K562 (cell line): ENCODE data around the gene HOXD12. TPM values are rescaled to one million over a fixed set of nuclear protein-coding genes. Genes with fewer than 3 reads are reported as not detected.
A peak's percentile ranks its signal among the peaks of the same experiment; 100 is the strongest.

Source experiments
- ARNT ChIP-seq, 2 experiments: fragments of 450-650 bp; IDR thresholded peaks; 2 replicates each; pipeline ENCODE4 v1.6.1; 2016; ENCODE audit warnings: mild to moderate bottlenecking in 1 of 2
- ATF7 ChIP-seq: fragments of 450-650 bp; IDR thresholded peaks from 2 replicates; pipeline ENCODE4 v1.7.1; 2014; ENCODE audit warnings: mild to moderate bottlenecking, moderate library complexity
- CAMTA2 ChIP-seq: fragments of 250-450 bp; sonication (Bioruptor Pico); conservative IDR thresholded peaks from 2 replicates; pipeline ENCODE4 v1.5.1; 2022
- FIP1L1 ChIP-seq: fragments of 200-400 bp; formaldehyde crosslinking; IDR thresholded peaks from 2 replicates; pipeline ENCODE4 v1.6.1; 2018; ENCODE audit warnings: mild to moderate bottlenecking, low read depth, low read length; ENCODE audit not compliant: poor library complexity, severe bottlenecking
- FOXK1 ChIP-seq: sonication (generic); formaldehyde crosslinking; IDR thresholded peaks from 2 replicates; pipeline ENCODE4 v1.8.0; 2022; ENCODE audit warnings: missing genetic modification reagents, mild to moderate bottlenecking, borderline replicate concordance
- FOXP4 ChIP-seq: sonication (generic); formaldehyde crosslinking; IDR thresholded peaks from 2 replicates; pipeline ENCODE4 v1.8.0; 2022; ENCODE audit warnings: mild to moderate bottlenecking, missing genetic modification reagents, borderline replicate concordance
- NEUROD1 ChIP-seq: fragments of 150-350 bp; IDR thresholded peaks from 2 replicates; pipeline ENCODE4 v1.6.1; 2014; ENCODE audit warnings: borderline replicate concordance, low read length, low read depth; ENCODE audit not compliant: partially characterized antibody
- PPARD ChIP-seq: fragments of 250-450 bp; sonication (Bioruptor Pico); IDR thresholded peaks from 2 replicates; pipeline ENCODE4 v1.8.0; 2022; ENCODE audit warnings: inconsistent platforms, mild to moderate bottlenecking, moderate library complexity
- RERE ChIP-seq: sonication (generic); formaldehyde crosslinking; IDR thresholded peaks from 2 replicates; pipeline ENCODE4 v1.8.0; 2023; ENCODE audit warnings: missing genetic modification reagents, mild to moderate bottlenecking, borderline replicate concordance
- STAT5B ChIP-seq: fragments of 250-450 bp; sonication (Bioruptor Pico); IDR thresholded peaks from 2 replicates; pipeline ENCODE4 v1.8.0; 2021; ENCODE audit warnings: mild to moderate bottlenecking, inconsistent platforms
- ZFP30 ChIP-seq: fragments of 250-450 bp; sonication (Bioruptor Pico); IDR thresholded peaks from 2 replicates; pipeline ENCODE4 v1.8.0; 2022; ENCODE audit warnings: moderate library complexity, mild to moderate bottlenecking, inconsistent platforms, borderline replicate concordance
- ZNF395 ChIP-seq: fragments of 200-800 bp; sonication (Bioruptor generic); IDR thresholded peaks from 2 replicates; pipeline ENCODE4 v1.6.1; 2017; ENCODE audit warnings: missing genetic modification characterization, missing compliant biosample characterization
- ZNF408 ChIP-seq: fragments of 250-450 bp; sonication (Bioruptor Pico); IDR thresholded peaks from 2 replicates; pipeline ENCODE4 v1.4.0; 2020; ENCODE audit warnings: low read depth, mild to moderate bottlenecking, moderate library complexity
- polyA plus RNA-seq, 8 experiments: library from polyadenylated mRNA; depleted of rRNA in 4 of 8; stranded (reverse) in 5 of 8; unstranded in 3 of 8; fragments of >200 nt; fragmentation: Nextera tagmentation in 2 of 8; fragmentation: Illumina TruSeq in 1 of 8; extraction: Ambion mirVana in 2 of 8; extraction: Trizol in 1 of 8; gene quantifications; 2 replicates each; pipeline versions ENCODE4 v1.2.1 to v1.2.3, GENCODE V29; 2011 to 2014; ENCODE audit warnings: inconsistent platforms in 1 of 8, missing spikeins in 1 of 8
- total RNA-seq, 7 experiments: library from RNA; depleted of rRNA in 6 of 7; stranded (reverse); fragments of >200 nt in 6 of 7; fragmentation: Illumina TruSeq in 2 of 7; extraction: Trizol in 2 of 7; gene quantifications; 2 replicates each; pipeline versions ENCODE4 v1.2.1 to v1.2.3, GENCODE V29; 2011 to 2021; ENCODE audit warnings: low replicate concordance in 1 of 7
- TF ChIP-seq, protein P1 (sequence below): fragments of 150-350 bp; IDR thresholded peaks from 2 replicates; pipeline ENCODE4 v1.6.1; 2014; ENCODE audit warnings: low read depth, mild to moderate bottlenecking, low read length, borderline replicate concordance

HOXD12 gene
- total and polyA plus RNA-seq, 9 of the 15 experiments (the other 6 are each of a cell fraction or from before 2014, with no cell fraction given), result not detected

GRCh38 chr2:176140513-176141317 is 41.1 kb downstream of the HOXD12 start (continued):
- TF ChIP-seq CAMTA2 (CRISPR knock-in tag) (no peak), FOXK1 (no peak), PPARD (CRISPR knock-in tag) (no peak), FOXP4 (CRISPR knock-in tag) (no peak), NEUROD1 (no peak), FIP1L1 (no peak), ZNF408 (CRISPR knock-in tag) (no peak), ARNT (IDR thresholded peaks at IDR 0.05) (no peak), ZFP30 (no peak), STAT5B (CRISPR knock-in tag) (no peak), ATF7 (peak; percentile 62; the same call in 1 of the 2 replicates), RERE (CRISPR knock-in tag) (no peak), ZNF395 (CRISPR knock-in tag) (no peak)
- TF ChIP-seq, protein P1, sequence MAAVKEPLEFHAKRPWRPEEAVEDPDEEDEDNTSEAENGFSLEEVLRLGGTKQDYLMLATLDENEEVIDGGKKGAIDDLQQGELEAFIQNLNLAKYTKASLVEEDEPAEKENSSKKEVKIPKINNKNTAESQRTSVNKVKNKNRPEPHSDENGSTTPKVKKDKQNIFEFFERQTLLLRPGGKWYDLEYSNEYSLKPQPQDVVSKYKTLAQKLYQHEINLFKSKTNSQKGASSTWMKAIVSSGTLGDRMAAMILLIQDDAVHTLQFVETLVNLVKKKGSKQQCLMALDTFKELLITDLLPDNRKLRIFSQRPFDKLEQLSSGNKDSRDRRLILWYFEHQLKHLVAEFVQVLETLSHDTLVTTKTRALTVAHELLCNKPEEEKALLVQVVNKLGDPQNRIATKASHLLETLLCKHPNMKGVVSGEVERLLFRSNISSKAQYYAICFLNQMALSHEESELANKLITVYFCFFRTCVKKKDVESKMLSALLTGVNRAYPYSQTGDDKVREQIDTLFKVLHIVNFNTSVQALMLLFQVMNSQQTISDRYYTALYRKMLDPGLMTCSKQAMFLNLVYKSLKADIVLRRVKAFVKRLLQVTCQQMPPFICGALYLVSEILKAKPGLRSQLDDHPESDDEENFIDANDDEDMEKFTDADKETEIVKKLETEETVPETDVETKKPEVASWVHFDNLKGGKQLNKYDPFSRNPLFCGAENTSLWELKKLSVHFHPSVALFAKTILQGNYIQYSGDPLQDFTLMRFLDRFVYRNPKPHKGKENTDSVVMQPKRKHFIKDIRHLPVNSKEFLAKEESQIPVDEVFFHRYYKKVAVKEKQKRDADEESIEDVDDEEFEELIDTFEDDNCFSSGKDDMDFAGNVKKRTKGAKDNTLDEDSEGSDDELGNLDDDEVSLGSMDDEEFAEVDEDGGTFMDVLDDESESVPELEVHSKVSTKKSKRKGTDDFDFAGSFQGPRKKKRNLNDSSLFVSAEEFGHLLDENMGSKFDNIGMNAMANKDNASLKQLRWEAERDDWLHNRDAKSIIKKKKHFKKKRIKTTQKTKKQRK, result no peak
